ENCODE data around the gene TYW1. TPM values are rescaled to one million over a fixed set of nuclear protein-coding genes. Genes with fewer than 3 reads are reported as not detected.
"Not testable (repeated sequence)": the region's sequence is repeated elsewhere in the genome, so short reads cannot be mapped to it uniquely, and the experiment has no call there.

TYW1 gene
- total RNA-seq: 25.2 and 42.2 TPM in 2 replicates
- polyA plus RNA-seq (2012): 16.8 TPM

GRCh38 chr7:66996444-66997191 lies at the start of gene TYW1:
TSS of gene TYW1 (plus strand) at chr7:66996833. CDS start at chr7:66996979, 146 bp downstream.
- DNase-seq (ENCODE audit: low read depth): peak; percentile 100

- DNase-seq (ENCODE audit: low read depth): no peak
Observed at GRCh38 chr7:66948480-66949109, 48.0 kb upstream of the TYW1 start.

DNA sequence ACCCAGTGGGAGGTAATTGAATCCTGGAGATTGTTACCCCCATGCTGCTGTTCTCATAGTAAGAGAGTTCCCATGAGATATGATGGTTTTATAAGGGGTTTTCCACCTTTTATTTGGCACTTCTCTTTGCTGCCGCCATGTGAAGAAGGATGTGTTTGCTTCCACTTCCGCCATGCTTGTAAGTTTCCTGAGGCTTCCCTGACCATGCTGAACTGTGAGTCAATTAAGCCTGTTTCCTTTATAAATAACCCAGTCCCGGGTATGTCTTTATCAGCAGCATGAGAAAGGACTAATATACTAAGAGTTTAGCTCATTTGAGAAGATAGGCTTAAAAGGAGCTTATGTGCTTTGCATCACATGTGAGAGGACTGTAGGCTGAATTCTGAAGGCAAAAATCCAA lies 46.3 kb upstream of the TYW1 start:
- DNase-seq (ENCODE audit: low read depth): peak; percentile 46

- peak; percentile 95 for DNase-seq (ENCODE audit: low read depth)
Observed at GRCh38 chr7:66950763-66951162, 45.9 kb upstream of the TYW1 start.

- peak; percentile 61 for DNase-seq (ENCODE audit: low read depth)
Observed at GRCh38 chr7:66952343-66953043, 44.1 kb upstream of the TYW1 start.

DNA sequence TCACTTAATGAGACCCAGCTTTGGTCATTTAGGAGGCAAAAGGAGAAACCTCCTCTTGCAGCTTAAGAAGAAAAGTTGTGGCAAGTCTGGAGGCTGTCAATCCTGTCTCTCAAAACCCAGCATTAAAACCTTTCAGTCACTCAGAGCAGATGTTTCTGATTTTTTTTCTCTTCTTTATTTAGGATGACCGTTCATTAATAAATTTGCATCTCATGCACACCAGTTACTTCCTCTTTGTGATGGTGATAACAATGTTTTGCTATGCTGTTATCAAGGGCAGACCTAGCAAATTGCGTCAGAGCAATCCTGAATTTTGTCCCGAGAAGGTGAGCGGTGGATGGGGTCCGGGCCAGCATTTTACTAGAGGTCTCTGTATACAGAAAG lies 43.6 kb upstream of the TYW1 start:
- no peak for DNase-seq (ENCODE audit: low read depth)

DNA sequence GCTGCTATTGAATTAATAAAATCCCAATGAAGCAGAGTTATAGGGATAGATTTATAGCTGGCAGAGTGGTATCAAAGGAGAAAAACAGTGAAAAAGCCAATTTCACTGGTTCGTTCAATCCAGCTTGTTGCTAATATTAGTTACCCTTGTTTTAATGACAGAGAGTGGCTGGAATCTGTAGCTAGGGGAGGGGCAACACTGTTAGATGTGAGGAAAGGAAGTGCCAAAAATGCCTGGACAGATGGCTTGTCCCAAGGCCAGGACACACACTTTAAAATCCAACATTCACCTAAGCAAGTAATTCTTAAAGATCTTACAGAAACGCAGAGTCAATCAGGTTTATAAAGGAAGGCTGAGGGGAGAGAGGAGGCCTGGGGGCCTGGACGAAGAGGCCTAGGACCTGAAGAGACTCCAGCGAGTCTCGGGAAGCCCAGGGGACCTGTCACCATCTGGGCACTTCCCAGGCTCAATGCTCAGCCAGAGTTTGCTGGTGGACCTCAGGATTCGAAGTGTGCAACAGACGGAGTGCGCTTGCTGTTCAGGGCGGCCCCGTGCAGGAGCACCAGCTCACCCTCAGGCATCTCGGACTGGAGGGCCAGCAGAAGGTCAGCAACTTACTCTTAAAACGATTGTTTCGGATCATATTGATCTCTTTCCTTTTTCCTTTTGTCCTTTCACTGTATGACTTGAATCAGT lies 38.9 kb upstream of the TYW1 start:
- DNase-seq (ENCODE audit: low read depth): peak; percentile 64

- no peak for DNase-seq (ENCODE audit: low read depth)
Observed at GRCh38 chr7:66958538-66959350, 37.9 kb upstream of the TYW1 start.

DNA sequence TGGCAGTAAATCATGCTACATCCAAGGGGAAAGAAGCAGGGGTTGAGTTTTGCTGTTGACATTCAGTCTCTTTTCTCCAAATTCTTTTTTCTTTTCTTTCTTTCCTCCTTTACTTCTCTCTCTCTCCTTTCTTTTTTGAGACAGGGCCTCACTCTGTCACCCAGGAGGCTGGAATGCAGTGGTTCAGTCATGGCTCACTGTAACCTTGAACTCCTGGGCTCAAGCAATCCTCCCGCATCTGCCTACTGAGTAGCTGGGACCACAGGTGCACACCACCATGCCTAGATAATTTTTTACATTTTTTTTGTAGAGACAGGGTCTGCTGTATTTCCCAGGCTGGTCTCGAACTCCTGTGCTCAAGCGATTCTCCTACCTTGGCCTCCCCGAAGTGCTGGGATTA lies 36.4 kb upstream of the TYW1 start:
- DNase-seq (ENCODE audit: low read depth): no peak

- no peak for DNase-seq (ENCODE audit: low read depth)
Observed at GRCh38 chr7:66961096-66961495, 35.5 kb upstream of the TYW1 start.

DNA sequence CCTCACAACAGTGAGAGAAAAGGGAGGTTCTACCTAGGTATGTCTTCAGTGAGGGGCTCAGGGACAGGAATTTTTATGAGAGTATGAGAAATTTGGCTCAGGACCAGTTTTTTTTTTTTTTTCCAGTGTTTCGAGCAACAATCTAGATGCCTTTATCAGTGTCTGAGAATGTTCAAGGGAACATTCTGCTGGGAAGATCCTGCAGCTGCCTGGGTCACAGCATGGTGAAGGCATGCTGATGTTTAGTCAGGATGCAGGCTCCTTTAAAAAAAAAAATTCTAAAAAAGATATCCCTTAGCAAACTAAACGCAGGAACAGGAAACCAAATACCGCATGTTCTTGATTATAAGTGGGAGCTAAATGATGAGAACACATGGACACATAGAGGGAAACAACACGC lies 32.2 kb upstream of the TYW1 start:
- peak; percentile 30 for DNase-seq (ENCODE audit: low read depth)

GRCh38 chr7:66967029-66967428 lies 29.6 kb upstream of the TYW1 start:
- no peak for DNase-seq (ENCODE audit: low read depth)

DNA sequence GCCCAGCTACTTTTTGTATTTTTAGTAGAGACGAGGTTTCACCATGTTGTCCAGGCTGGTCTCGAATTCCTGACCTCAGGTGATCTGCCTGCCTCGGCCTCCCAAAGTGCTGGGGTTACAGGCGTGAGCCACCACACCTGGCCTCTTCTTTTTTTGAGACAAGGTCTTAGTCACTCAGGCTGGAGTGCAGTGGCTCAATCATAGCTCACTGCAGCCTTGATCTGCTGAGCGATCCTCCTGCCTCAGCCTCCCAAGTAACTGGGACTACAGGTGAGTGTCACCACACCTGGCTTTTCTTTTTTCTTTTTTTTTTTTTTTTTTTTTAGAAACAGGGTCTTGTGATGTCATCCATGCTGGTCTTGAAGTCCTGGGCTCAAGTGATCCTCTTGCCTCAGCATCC lies 27.6 kb upstream of the TYW1 start:
- DNase-seq (ENCODE audit: low read depth): not testable (repeated sequence)

GRCh38 chr7:66970310-66970709 lies 26.3 kb upstream of the TYW1 start:
- no peak for DNase-seq (ENCODE audit: low read depth)

DNA sequence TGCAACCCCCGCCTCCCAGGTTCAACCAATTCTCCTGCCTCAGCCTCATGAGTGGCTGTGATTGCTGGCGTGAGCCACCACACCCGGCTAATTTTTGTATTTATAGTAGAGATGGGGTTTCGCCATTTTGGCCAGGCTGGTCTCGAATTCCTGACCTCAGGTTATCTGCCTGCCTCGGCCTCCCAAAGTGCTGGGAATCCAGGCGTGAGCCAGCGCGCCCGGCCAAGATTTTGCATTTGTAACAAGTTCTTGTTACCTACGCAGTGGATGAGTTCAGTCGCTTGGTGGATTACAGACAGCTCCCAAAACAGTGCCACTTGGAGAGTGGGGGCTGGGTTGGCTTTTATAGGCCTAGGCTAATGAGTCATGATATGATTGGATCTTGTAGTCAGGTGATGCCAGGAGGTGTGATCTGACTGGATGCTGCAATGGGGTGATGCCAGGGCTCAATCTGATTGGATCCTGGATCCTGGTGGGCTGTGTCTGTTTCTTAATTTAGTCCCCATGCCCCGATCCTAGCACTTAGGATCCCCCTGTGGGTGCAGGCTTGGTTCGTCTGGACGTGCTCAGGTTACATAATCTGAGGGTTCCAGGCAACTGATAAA lies 21.5 kb upstream of the TYW1 start:
- DNase-seq (ENCODE audit: low read depth): no peak

- not testable (repeated sequence) for DNase-seq (ENCODE audit: low read depth)
Observed at GRCh38 chr7:66978312-66978711, 18.3 kb upstream of the TYW1 start.

GRCh38 chr7:66979013-66979412 lies 17.6 kb upstream of the TYW1 start:
- DNase-seq (ENCODE audit: low read depth): not testable (repeated sequence)

GRCh38 chr7:66980336-66980735 lies 16.3 kb upstream of the TYW1 start:
- DNase-seq (ENCODE audit: low read depth): not testable (repeated sequence)

- DNase-seq (ENCODE audit: low read depth): not testable (repeated sequence)
Observed at GRCh38 chr7:66989552-66989951, 7.1 kb upstream of the TYW1 start.

GRCh38 chr7:66994051-66994450 lies 2.6 kb upstream of the TYW1 start:
- peak; percentile 81 for DNase-seq (ENCODE audit: low read depth)
